Chondrocyte (in vitro differentiated cells): ENCODE data around the gene SNX9. TPM values are rescaled to one million over a fixed set of nuclear protein-coding genes. Genes with fewer than 3 reads are reported as not detected.
"Not testable (repeated sequence)": the region's sequence is repeated elsewhere in the genome, so short reads cannot be mapped to it uniquely, and the experiment has no call there.

Experiments
- DNase-seq: peaks from one replicate; pipeline ENCODE4 v3.0.0; 2021; ENCODE audit warnings: mixed read lengths, low spot score
- H3K27ac Mint-ChIP-seq: one replicate; pipeline ENCODE4 v1.8.0; 2021; ENCODE audit warnings: mild to moderate bottlenecking, moderate library complexity, mixed read lengths; ENCODE audit not compliant: unreplicated experiment
- H3K27me3 Mint-ChIP-seq: 2 replicates; pipeline ENCODE4 v1.8.0; 2021; ENCODE audit warnings: low read depth, mixed read lengths
- H3K36me3 Mint-ChIP-seq: 2 replicates; pipeline ENCODE4 v1.8.0; 2021; ENCODE audit warnings: low read depth, mixed read lengths
- H3K4me1 Mint-ChIP-seq: 2 replicates; pipeline ENCODE4 v1.8.0; 2021; ENCODE audit warnings: low read depth, mild to moderate bottlenecking, mixed read lengths
- H3K4me3 Mint-ChIP-seq: one replicate; pipeline ENCODE4 v1.8.0; 2021; ENCODE audit warnings: mild to moderate bottlenecking, moderate library complexity, mixed read lengths; ENCODE audit not compliant: unreplicated experiment
- H3K9me3 Mint-ChIP-seq: 2 replicates; pipeline ENCODE4 v1.8.0; 2021; ENCODE audit warnings: low read depth, mixed read lengths
- CTCF ChIP-seq: fragments of 200-600 bp; sonication (generic); IDR thresholded peaks from 2 replicates; pipeline ENCODE4 v1.5.0; 2021; ENCODE audit warnings: antibody characterized with exemption, mild to moderate bottlenecking, moderate library complexity
- total RNA-seq: library from RNA; stranded (reverse); gene quantifications from 3 replicates; pipeline ENCODE4 v1.2.1, GENCODE V29; 2021

Gene SNX9
- total RNA-seq, 1 donor from 2014 or later = 43.9 TPM

GRCh38 chr6:157937318-157937717, 114.3 kb downstream of the SNX9 start:
- no peak overlapping the region for H3K4me3 Mint-ChIP-seq
- H3K27ac Mint-ChIP-seq = no peak overlapping the region
- H3K36me3 Mint-ChIP-seq = peaks cover 34% of the 10 kb centered on the region
- TF ChIP-seq CTCF = no peak
- no peaks in the 10 kb centered on the region for H3K9me3 Mint-ChIP-seq
- no peak for DNase-seq
- no peaks in the 10 kb centered on the region for H3K4me1 Mint-ChIP-seq
- H3K27me3 Mint-ChIP-seq = no peaks in the 10 kb centered on the region

- no peak overlapping the region for H3K4me3 Mint-ChIP-seq
- H3K9me3 Mint-ChIP-seq = no peaks in the 10 kb centered on the region
- DNase-seq = no peak
- H3K27ac Mint-ChIP-seq = no peak overlapping the region
- TF ChIP-seq CTCF = no peak
- no peaks in the 10 kb centered on the region for H3K4me1 Mint-ChIP-seq
- no peaks in the 10 kb centered on the region for H3K27me3 Mint-ChIP-seq
- H3K36me3 Mint-ChIP-seq = peaks cover 34% of the 10 kb centered on the region
Measured at GRCh38 chr6:157937916-157938315, 114.9 kb downstream of the SNX9 start.

- H3K9me3 Mint-ChIP-seq, H3K27ac Mint-ChIP-seq: not testable (repeated sequence)
- H3K36me3 Mint-ChIP-seq = peaks cover 42% of the 10 kb centered on the region
Measured at GRCh38 chr6:157940375-157941036, 117.5 kb downstream of the SNX9 start.

GRCh38 chr6:157941101-157941863, 118.2 kb downstream of the SNX9 start:
- no peak for DNase-seq
- Mint-ChIP-seq H3K36me3 (peaks cover 44% of the 10 kb centered on the region), H3K27me3 (no peaks in the 10 kb centered on the region), H3K4me3 (no peak overlapping the region), H3K9me3 (no peaks in the 10 kb centered on the region), H3K4me1 (peaks cover 2% of the 10 kb centered on the region), H3K27ac (no peak overlapping the region)
- no peak for TF ChIP-seq CTCF

More at GRCh38 chr6:157940375-157941036, 117.5 kb downstream of the SNX9 start:
- DNase-seq, H3K27me3 Mint-ChIP-seq, H3K4me3 Mint-ChIP-seq, H3K4me1 Mint-ChIP-seq: not testable (repeated sequence)

- no peak overlapping the region for H3K27ac Mint-ChIP-seq
- no peak for DNase-seq
Measured at GRCh38 chr6:157942351-157942750, 119.3 kb downstream of the SNX9 start.

More at GRCh38 chr6:157942351-157942750, 119.3 kb downstream of the SNX9 start:
- Mint-ChIP-seq H3K9me3 (no peaks in the 10 kb centered on the region), H3K4me3 (no peak overlapping the region), H3K4me1 (peaks cover 2% of the 10 kb centered on the region), H3K36me3 (peaks cover 50% of the 10 kb centered on the region), H3K27me3 (no peaks in the 10 kb centered on the region)
- TF ChIP-seq CTCF = no peak
